Muscle layer of colon (tissue), 2 donors: Measurements from ENCODE around the gene PTPN4.
"Not testable (repeated sequence)": the region's sequence is repeated elsewhere in the genome, so short reads cannot be mapped to it uniquely, and the experiment has no call there.

Experiments
- H3K27ac ChIP-seq: one replicate; pipeline ENCODE4 v1.7.0; 2013; ENCODE audit warnings: low read depth, mild to moderate bottlenecking, low read length, moderate library complexity
- H3K27me3 ChIP-seq, 2 donors: one replicate each; pipeline ENCODE4 v1.7.0; 2013; ENCODE audit warnings: low read length in 2 of 2, mild to moderate bottlenecking in 2 of 2; ENCODE audit not compliant: insufficient read depth in 2 of 2, control insufficient read depth in 1 of 2
- H3K36me3 ChIP-seq: one replicate; pipeline ENCODE4 v1.7.0; 2013; ENCODE audit warnings: mild to moderate bottlenecking, low read length; ENCODE audit not compliant: insufficient read depth
- H3K4me1 ChIP-seq: one replicate; pipeline ENCODE4 v1.7.0; 2013; ENCODE audit warnings: mild to moderate bottlenecking, low read length; ENCODE audit not compliant: insufficient read depth
- H3K4me3 ChIP-seq, 2 donors: one replicate each; pipeline ENCODE4 v1.7.0; 2013; ENCODE audit warnings: low read length in 2 of 2, low read depth in 1 of 2, mild to moderate bottlenecking in 1 of 2, moderate library complexity in 1 of 2
- H3K9ac ChIP-seq: one replicate; pipeline ENCODE4 v1.7.0; 2013; ENCODE audit warnings: low read length
- H3K9me3 ChIP-seq: one replicate; pipeline ENCODE4 v1.7.0; 2013; ENCODE audit warnings: mild to moderate bottlenecking, low read length
- donor health status: abdominal sarcoma.
- donor health status: Adenocarcinoma of cecum.

Gene PTPN4

DNA sequence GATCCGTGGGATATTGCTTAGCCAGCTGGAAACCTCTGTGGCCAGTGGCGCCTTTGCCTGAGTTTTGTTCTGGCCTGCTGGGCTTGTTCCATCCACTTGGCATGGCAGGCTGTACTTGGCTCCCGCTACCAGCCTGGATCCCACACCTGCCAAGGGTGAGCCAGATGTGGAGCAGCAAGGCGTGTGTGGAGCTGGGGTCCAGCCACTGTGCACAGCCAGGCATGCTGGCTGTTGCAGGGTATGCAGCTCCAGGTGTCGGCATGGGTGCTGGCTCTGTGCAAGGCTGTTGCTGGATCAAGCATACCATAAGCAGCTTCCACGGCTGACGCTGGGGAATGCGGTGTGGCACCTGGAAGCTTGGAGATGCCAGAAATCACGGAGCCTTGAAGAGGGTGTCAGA, 34.5 kb downstream of the PTPN4 start:
- no peaks in the 10 kb centered on the region for H3K9me3 ChIP-seq
- H3K27me3 ChIP-seq = no peaks in the 10 kb centered on the region
- no peaks in the 10 kb centered on the region for H3K4me1 ChIP-seq
- H3K27ac ChIP-seq = no peak overlapping the region
- H3K4me3 ChIP-seq = no peak overlapping the region
- H3K36me3 ChIP-seq = no peaks in the 10 kb centered on the region
- H3K9ac ChIP-seq = no peak overlapping the region

GRCh38 chr2:119795309-119796303, 35.9 kb downstream of the PTPN4 start:
- Histone ChIP-seq H3K36me3 (no peaks in the 10 kb centered on the region), H3K9ac (no peak overlapping the region), H3K4me3 (no peak overlapping the region), H3K27ac (no peak overlapping the region), H3K4me1 (no peaks in the 10 kb centered on the region), H3K9me3 (no peaks in the 10 kb centered on the region), H3K27me3 (no peaks in the 10 kb centered on the region)

DNA sequence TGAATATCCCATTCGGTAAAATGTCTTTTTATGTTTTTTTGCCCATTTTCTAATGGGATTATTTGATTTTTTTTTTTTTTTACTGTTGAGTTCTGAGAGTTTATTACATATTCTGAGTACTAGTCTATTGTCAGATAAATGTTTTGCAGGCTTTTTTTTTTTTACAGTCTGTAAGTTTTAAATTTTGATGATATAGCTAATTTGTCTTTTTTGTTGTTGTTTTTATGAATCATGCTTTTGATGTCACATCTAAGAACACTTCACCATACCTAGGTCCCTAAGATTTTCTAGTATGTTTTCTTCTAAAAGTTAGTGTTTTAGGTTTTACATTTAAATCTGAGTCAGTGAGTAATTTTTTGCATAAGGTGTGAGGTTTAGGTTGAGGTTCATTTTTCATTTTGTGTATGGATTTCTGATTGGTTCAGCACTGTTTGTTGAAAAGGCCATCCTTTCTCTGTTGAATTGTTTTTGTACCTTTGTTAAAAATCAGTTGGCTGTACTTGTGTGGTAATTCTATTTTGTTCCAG, 40.7 kb downstream of the PTPN4 start:
- no peaks in the 10 kb centered on the region for H3K27me3 ChIP-seq
- no peaks in the 10 kb centered on the region for H3K36me3 ChIP-seq
- H3K9ac ChIP-seq = no peak overlapping the region
- no peak overlapping the region for H3K4me3 ChIP-seq
- H3K9me3 ChIP-seq = no peaks in the 10 kb centered on the region
- no peaks in the 10 kb centered on the region for H3K4me1 ChIP-seq
- no peak overlapping the region for H3K27ac ChIP-seq

DNA sequence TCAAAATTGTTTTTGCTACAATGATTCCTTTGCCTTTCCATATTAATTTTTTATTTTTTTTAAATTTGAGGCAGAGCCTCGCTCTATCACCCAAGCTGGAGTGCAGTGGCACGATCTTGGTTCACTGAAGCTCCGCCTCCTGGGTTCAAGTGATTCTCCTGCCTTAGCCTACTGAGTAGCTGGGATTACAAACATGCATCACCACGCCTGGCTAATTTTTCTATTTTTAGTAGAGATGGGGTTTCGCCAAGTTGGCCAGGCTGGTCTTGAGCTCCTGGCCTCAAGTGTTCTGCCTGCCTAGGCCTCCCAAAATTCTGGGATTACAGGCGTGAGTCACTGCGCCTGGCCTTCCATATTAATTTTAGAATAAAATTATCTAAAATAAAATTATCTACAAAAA, 41.3 kb downstream of the PTPN4 start:
- H3K9ac ChIP-seq = no peak overlapping the region
- no peak overlapping the region for H3K27ac ChIP-seq
- H3K9me3 ChIP-seq = no peaks in the 10 kb centered on the region
- H3K27me3 ChIP-seq = no peaks in the 10 kb centered on the region
- no peaks in the 10 kb centered on the region for H3K4me1 ChIP-seq
- no peaks in the 10 kb centered on the region for H3K36me3 ChIP-seq
- H3K4me3 ChIP-seq = no peak overlapping the region

- not testable (repeated sequence) for H3K9me3 ChIP-seq, H3K27me3 ChIP-seq, H3K27ac ChIP-seq, H3K36me3 ChIP-seq, H3K4me1 ChIP-seq, H3K4me3 ChIP-seq, H3K9ac ChIP-seq
Measured at GRCh38 chr2:119801989-119802388, 42.3 kb downstream of the PTPN4 start.

DNA sequence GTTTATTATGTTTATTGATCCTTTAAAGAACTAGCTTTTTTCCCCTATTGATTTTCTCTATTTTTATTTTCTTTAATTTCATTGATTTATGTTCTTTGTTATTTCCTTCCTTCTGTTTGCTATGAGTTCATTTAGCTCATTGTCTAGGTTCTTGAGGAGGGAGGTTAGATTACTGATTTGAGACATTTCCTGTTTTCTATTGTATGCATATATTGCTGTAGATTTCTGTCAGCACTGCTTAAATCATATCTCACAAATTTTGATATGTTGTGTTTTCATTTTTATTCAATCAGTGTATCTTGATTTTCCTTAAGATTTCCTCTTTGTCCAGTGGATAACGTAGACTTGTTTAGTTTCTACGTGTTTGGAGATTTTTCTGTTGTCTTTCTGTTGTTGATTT, 43.4 kb downstream of the PTPN4 start:
- no peak overlapping the region for H3K4me3 ChIP-seq
- H3K9me3 ChIP-seq = no peaks in the 10 kb centered on the region
- H3K27me3 ChIP-seq = no peaks in the 10 kb centered on the region
- H3K9ac ChIP-seq = no peak overlapping the region
- no peaks in the 10 kb centered on the region for H3K36me3 ChIP-seq
- H3K4me1 ChIP-seq = no peaks in the 10 kb centered on the region
- no peak overlapping the region for H3K27ac ChIP-seq

DNA sequence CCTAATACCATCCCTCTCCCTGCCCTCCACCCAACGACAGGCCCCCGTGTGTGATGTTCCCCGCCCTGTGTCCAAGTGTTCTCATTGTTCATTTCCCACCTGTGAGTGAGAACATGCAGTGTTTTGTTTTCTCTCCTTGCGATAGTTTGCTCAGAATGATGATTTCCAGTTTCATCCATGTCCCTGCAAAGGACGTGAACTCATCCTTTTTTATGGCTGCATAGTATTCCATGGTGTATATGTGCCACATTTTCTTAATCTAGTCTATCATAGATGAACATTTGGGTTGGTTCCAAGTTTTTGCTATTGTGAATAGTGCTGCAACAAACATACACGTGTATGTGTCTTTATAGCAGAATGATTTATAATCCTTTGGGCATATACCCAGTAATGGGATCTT, 44.7 kb downstream of the PTPN4 start:
- H3K4me1 ChIP-seq, H3K27ac ChIP-seq, H3K4me3 ChIP-seq, H3K27me3 ChIP-seq, H3K36me3 ChIP-seq, H3K9me3 ChIP-seq, H3K9ac ChIP-seq: not testable (repeated sequence)

- peaks cover 16% of the 10 kb centered on the region for H3K4me1 ChIP-seq
- no peak overlapping the region for H3K9ac ChIP-seq
- no peak overlapping the region for H3K4me3 ChIP-seq
- H3K27ac ChIP-seq = no peak overlapping the region
- H3K9me3 ChIP-seq = no peaks in the 10 kb centered on the region
- peaks cover 4% of the 10 kb centered on the region for H3K36me3 ChIP-seq
- no peaks in the 10 kb centered on the region for H3K27me3 ChIP-seq
Measured at GRCh38 chr2:119808516-119809147, 48.9 kb downstream of the PTPN4 start.

- no peak overlapping the region for H3K27ac ChIP-seq
- no peaks in the 10 kb centered on the region for H3K9me3 ChIP-seq
Measured at GRCh38 chr2:119809339-119810048, 49.8 kb downstream of the PTPN4 start.

GRCh38 chr2:119810049-119810630, 50.4 kb downstream of the PTPN4 start:
- Histone ChIP-seq H3K9ac (no peak overlapping the region), H3K9me3 (no peaks in the 10 kb centered on the region), H3K4me3 (no peak overlapping the region), H3K27ac (no peak overlapping the region), H3K4me1 (peaks cover 16% of the 10 kb centered on the region), H3K36me3 (peaks cover 4% of the 10 kb centered on the region), H3K27me3 (no peaks in the 10 kb centered on the region)

More at GRCh38 chr2:119809339-119810048, 49.8 kb downstream of the PTPN4 start:
- Histone ChIP-seq H3K9ac (no peak overlapping the region), H3K36me3 (peaks cover 4% of the 10 kb centered on the region), H3K27me3 (no peaks in the 10 kb centered on the region), H3K4me1 (peaks cover 16% of the 10 kb centered on the region), H3K4me3 (no peak overlapping the region)

DNA sequence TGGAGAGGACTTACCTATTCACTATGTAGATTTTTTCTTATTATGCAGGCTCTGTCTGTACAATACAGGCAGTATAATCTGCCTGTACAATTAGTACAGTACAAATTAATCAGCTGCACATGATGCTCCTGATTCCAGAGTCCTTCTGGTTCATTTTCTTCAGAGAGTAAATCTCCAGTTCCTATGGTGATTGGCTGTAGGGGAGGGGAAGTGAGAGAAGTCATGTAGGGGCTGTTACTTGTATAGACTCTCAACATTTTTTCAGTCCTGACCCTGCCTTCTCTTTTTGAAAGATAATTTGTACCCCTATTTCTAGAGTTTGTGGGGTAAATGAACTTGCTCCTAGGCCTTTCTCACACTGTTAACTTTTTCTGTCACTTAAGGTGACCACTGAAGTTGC, 54.5 kb downstream of the PTPN4 start:
- Histone ChIP-seq H3K4me1 (peaks cover 10% of the 10 kb centered on the region), H3K9ac (no peak overlapping the region), H3K9me3 (no peaks in the 10 kb centered on the region), H3K27me3 (no peaks in the 10 kb centered on the region), H3K27ac (no peak overlapping the region), H3K4me3 (no peak overlapping the region), H3K36me3 (peaks cover 4% of the 10 kb centered on the region)
